Measurements from ENCODE around the gene TSPAN18.

The TSPAN18 gene

DNA sequence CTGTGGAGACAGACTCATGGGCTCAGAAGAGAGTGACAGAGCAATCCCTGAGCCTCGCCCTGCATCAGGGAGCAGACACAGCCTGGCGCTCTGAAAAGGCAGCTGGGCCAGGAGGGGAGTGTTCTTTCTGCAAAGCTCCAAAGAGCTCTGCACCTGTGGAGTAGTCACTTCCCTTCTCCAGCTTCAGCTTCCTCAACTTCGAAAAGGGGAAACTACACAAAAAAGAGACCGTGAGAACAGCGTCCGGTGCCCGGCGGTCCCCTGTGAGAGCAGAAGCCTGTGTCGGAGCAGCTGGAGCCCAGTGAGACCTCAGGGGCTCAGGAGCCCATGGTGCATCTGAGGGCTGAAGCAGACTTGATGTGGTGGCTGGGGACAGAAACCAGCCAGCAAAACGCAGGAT, 188.9 kb downstream of the TSPAN18 start:
- DNase-seq (ENCODE audit: low spot score), result no peak

DNA sequence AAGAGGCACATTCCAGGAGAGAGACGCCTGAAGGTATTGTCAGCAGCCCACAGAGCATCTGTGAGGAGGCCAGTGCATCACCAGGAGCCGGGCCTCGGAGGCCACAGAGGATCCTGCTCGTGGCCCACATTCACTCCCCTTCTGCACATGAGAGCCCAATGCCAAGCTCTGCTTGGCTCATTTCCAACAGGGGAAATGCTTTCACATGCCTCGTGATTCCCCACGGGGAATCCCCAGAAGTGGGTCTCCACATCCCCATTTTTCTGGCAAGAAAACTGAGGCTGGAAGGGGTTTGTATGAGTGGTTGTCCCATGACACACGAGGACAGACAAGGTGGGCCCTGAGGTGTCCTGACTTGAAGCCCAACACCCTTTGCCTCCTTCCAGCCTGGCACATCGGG, 189.6 kb downstream of the TSPAN18 start:
- DNase-seq (ENCODE audit: low spot score), result no peak

DNA sequence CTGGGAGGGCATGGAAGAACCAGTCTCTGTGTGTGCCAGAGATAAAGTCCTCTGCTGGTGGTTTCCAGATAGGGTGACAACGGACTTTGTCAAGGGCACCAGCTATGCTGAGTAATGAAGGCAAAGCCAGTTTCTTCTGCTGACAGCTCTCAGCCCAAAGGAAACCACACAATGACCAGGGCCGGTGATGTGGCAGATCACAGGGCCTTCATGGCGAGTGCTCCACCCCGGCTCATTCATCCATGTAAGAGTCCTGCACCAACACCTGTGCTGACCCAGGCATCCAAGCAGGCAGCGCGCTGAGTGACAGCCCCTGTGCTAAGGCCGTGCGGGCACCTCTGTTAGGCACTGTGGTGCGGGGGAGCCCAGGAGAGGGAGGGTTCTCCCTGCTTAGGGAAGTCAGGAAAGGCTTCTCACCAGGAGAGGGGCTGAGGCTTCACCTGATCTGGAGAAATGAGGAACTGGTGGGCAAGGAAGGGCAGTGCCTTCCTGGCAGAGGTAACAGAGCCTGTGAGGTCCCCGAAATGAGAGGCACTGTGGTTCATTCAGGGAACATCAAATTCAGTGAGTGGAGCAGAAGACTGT, 190.1 kb downstream of the TSPAN18 start:
- no peak for DNase-seq (ENCODE audit: low spot score)

DNA sequence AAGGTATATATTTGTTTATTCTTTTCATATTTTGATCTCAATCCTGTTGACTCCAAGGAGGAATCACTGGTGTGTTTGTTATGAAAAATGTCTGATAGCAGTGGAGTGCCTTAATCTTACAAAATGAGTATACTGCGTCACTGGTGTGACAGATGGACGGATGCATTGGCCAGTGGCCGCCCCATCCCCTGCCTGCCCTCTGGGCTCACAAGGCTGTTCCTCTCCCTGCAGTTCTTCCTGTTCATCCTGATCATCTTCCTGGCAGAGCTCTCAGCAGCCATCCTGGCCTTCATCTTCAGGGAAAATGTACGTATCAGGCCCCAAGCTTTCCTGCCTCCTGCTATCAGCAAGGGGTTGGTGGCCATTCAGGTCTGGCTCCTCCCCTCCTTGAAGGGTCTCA, 191.0 kb downstream of the TSPAN18 start:
- no peak for DNase-seq (ENCODE audit: low spot score)

DNA sequence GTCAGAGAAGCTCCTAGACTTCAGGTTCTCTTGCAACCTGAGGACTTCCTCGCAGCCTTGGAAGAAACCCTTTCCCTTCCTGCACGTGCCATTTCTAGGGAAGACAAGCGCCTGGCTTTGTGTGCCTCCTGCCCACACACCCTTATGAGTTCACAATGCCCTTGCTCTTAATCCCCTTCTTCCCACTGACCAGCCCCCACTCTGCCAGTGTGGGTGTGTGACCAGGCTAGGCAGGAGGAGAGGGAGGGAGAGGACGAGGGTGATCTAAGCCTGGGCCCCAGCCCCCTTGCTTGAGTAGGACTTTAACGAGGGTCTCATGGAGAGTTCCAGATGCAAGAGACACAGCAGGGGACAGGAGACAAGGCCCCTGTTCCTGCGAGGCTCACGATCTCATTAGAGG, 193.7 kb downstream of the TSPAN18 start:
- DNase-seq (ENCODE audit: low spot score), result no peak

DNA sequence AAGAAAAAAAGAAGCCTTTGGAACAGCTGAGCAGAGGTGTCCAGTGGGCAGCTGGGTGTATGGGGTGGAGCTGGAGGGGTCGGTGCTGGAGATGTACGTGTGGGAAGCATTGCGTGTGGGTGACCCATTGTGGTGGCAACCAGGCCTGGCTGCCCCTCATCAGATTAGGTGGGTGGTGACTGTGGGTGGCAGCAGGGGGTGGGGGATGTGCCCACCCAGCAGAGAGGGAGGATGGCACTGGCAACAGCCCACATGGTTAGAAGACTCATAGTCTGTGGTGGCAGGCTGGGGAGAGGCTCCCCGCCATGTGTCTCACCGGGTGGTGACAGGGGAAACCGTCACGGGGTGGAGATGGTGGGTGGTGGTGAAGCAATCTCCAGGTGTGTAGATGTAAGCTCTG, 196.4 kb downstream of the TSPAN18 start:
- DNase-seq (ENCODE audit: low spot score), result no peak

DNA sequence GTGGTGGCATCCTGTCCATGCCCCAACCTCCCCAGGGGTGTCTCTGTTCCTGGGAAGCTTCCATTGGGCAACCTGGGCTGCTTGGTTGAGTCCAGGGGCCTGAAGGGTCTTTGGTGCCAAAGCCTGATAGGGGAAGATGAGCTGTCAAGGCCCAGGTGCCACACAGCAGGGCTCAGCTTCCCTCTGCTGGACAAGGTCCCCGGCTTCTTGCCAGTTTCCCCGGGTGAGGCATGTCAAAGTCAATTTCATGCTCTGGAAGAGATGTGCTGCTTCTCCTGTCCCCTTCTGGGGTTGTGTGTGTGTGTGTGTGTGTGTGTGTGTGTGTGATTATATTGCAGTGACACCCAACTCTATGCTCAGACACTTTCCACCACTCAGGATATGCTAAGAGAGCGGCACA, 197.0 kb downstream of the TSPAN18 start:
- no peak for DNase-seq (ENCODE audit: low spot score)

DNA sequence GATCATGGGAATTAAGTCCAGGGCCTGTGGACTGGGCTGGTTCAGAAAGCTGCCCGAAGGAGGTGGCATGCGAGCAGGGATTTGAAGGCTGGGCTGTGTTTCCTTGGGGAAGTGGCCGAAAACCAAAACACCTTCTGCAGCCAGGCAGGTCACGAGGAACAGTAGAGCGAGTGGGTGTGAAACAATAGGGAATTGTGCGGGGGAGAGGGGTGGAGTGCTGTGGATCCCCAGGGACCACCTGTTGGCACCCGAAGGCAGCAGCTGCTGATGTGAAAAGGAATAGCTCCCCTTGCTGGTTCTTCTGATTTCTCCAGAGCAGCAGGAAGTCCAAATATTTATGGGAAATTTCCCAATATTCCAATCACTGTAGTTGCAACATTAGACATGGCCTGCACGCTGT, 199.3 kb downstream of the TSPAN18 start:
- DNase-seq (ENCODE audit: low spot score), result no peak

DNA sequence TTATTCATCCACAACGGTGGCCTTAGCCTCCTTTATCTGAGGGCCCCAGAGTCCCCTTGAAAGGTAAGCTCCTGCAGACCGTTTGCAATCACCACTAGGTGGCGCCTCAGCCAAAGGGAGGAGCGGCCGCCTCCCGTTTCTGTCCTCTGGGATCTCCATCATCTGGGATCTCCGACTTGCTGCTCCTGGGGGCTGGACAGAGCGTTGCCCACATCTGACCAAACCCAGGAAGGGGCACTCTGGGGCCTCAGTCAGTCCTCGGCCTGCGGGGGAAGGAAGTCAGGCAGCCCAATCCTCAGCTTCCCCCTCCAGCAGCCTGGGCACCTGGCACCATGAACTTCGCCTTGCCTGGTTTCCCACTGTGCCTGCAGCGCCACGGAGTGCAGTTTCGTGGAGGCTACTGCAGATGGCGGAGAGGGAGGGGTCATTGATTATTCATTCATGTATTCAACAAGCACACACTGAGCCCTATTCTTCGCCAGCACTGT, 200.5 kb downstream of the TSPAN18 start:
- peak; percentile 78 for DNase-seq (ENCODE audit: low spot score)

DNA sequence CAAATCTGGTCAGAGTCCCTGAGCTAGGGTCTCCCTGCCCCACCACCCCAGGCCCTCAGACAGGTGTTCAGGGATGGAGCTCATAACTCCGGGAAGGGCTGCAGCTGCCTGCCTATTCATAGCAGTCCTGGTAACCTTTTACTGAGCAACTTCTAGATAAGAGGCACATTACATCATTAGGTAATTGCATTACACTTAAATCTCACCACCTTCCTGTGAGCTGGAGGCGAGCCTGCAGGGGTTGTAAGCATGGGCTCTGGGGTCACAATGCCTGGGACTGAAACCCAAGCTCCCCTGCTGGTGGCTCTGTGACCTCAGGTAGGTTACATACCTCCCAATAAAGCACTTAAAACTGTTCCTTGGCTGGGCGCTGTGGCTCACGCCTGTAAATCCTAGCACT, 201.4 kb downstream of the TSPAN18 start:
- peak; percentile 52 for DNase-seq (ENCODE audit: low spot score)

DNA sequence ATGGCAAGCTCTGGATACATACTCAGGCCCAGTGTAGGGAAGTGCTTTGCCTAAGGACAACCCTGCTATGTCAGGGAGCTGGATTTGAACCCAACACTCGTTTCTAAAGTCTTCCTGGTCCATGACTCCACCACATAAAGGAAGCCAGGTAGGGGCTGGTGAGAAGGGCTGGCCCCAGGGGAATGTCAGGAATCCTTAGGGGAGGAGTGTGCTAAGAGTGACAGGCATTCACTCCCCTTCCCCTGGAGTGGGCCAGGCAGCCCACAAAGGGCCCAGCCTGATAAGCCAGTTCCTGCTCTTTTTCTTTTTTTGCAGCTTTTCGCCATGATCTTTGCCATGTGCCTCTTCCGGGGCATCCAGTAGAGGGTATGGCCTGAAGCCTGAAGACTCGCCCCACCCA, 202.1 kb downstream of the TSPAN18 start:
- DNase-seq (ENCODE audit: low spot score), result no peak

DNA sequence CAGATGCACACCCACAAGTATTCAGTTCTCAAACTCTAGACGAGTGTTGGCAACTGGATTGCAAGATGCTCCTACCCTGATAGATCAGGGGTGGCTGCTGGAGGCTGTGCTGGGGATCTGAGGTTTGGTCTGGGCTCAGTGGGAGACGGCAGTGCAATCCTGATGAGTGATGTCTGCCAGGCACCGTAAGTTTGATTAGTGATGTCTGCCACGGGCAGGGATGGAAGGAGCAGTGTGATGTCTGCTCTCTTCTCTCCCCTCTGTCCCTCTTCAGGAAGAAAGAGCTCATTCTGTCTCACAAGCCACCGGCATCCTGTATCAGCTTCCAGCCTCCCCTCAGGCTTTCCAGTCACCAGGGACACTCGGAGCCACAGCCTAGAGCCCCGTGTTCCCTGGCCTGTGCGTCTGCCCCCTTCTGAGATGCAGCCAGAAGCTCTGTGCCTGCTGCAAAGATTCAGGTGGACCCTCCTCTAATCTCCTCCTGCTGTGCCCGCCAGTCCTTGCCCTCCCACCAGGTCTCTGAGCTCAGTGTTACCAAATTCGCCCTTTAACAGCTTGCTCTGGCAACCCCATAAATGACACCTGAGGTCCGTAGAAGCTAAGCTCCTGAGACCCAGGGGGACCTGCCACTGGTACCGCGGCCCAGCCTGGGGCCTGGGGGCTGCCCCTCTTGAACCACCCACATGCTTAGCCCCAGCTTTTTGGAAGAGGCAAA, 204.0 kb downstream of the TSPAN18 start:
- no peak for DNase-seq (ENCODE audit: low spot score)

DNA sequence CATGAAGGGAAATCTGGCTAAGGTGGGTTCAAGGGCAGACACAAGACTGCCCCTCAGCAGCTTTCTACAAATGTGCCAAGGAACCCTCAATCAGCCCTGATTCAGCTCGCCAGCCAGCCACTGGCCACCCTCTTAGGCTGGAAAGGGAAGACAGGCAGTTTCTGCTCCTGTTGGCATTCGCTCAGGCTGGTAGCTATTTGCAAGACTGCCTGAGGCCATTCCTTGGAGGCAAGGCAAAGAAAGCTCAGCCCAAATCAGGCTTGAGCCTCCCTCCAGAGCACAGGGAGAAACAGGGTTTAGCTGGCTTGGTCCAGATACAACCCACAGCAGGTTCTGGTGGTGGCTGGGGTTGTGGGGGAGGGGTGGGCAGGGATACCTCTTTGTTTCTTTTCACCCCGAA, 204.7 kb downstream of the TSPAN18 start:
- DNase-seq (ENCODE audit: low spot score), result no peak

DNA sequence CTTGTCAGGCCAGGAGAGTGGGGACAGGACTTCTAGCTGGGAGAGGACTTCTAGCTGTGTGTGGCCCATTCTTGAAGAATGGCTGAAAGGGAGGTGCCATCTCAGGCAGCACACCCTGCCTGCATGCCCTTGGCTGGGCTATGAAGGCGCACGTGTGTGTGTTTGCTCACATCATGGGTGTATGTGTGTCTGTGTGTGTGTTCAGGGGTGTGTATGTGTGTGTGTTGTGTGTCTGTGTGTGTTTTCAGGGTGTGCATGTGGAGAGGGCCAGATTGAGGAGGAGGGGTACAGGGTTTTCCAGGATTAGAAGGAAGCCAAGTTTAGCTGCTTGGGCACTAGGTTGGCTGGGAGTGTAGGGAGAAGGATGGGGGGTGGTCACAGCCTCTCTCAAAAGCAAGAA, 207.3 kb downstream of the TSPAN18 start:
- DNase-seq (ENCODE audit: low spot score), result no peak

DNA sequence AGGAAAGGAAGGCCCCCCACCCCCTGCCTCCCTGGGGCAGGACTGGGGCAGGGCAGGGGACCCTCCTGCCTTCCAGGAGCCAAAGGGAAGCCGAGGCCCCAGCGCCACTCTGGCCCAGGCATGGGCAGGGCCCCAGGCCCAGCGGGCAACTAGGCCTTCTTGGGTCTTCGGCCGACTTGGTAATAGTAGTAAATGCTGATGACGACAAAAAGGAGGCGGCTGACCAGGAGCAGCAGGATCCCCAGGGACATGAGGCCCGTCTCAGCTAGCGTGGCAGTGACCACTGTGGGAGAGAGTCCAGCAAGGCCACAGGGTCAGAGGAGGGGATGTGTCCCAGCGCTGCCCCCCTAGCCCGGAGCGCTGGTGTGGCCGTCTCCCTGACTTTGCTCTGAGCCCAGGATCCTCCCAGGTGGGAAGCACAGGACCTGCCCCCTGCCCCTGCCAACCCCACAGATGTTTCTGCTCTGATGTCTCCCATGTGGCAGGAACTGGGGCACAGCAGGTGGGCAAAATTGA, 208.0 kb downstream of the TSPAN18 start:
- no peak for DNase-seq (ENCODE audit: low spot score)

DNA sequence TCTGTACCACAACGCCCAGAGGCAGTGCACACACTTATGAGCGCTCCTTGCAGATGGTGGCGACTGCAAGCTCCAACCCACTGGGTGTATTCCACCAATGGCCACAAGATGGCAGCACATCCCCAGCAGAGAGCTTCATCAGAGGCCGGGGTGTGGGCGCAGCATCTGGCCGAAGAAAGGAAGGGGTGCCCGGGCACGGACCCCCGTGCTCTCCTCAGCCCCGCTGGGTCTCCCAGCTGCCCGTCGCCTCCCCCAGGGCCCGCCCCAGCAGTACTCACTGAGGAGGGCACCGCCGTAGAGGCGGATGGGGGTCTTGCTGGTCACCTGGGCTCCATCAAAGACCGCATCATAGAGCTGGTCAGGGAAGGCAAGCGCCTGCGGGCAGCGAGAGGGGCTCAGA, 209.8 kb downstream of the TSPAN18 start:
- peak; percentile 76 for DNase-seq (ENCODE audit: low spot score)

DNA sequence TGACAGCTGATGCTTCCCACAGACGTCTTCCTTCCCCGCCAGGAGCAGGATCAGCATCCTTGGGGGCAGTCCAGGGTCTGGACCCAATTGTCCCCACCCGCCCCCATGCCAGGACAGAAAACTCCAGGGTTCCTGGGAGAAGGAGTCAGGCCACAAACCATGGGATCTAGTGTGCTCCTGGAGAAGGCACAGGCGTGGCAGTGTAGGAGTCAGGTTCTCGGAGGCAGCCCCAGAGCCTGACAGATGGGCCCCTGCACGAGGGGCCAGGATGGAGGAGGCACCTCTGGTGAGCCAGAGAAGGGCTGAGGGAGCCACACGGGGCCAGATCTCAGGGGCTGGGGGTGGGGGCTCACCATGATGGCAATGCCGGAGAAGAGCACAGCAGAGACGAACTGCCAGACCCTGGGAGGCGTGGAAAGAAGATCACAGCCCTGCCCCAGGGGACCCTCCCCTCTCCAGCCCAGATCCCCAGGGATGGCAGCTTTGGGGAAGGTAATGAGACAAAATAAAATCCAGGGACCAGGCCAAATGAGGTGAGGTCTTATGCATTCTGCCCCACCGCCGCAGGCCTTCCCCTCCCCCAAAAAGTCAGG, 210.3 kb downstream of the TSPAN18 start:
- DNase-seq (ENCODE audit: low spot score), result no peak

DNA sequence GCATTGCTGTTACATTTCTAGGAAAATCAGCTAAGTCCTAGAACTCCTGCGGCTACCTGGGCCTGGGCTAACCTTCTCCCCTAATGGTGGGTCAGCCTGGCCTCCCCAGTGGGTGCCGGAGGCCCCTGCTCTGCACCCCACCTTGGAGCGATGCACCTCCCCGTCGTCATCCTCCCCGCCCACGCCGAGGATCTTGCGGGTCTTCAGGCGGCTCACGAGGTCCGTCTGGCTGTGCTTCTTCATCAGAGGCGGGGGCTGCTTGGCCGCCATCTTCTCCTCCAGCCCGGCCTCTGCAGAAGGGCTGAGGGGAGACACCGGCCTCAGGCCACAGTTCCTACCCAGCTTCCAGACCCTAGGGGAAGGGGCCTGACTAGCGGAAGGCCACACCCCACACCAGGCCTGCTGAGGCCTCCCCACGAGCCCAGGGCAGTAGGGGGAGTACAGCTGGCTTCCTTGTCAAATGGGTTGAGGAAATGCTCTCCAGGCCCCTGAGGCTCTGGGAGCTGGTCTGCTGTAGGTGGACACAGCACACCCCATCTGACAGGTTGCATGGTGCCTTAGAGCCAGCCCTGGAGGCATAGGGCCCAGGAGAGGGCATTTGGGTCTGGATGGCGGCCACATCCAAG, 211.4 kb downstream of the TSPAN18 start:
- peak; percentile 69 for DNase-seq (ENCODE audit: low spot score)

DNA sequence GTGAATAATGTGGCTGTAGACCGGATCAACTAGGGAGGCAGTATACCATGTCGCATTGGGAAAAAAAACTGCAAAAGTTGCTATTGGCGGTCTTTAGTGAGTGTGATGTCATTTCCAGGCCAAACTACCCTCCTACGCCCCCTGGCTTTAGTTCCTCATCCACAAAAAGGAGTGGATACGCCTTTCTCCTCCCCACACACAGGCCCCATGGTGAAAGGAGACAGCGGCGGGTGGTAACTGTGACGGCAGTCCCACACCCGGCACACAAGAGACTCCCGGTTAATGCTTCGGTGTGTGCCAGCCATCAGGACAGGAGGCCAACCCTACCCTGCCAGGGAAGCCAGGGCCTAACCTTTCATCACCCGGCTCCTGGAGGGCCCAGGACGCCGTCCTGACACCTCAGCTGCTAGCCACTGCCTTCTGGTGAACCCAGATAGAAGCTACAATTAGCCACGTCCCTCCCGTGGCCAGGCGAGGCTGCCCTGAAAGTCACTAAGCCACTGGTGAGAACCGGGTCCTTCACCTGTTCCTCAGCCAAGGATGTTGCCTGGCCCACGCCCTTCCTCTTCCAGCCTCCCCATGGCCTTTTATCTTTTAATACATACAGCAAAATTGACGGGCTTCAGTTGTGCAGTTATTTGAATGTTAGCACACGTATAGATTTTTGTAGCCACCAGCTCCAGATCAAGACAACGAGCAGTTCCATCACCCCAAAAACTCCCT, 213.1 kb downstream of the TSPAN18 start:
- no peak for DNase-seq (ENCODE audit: low spot score)

DNA sequence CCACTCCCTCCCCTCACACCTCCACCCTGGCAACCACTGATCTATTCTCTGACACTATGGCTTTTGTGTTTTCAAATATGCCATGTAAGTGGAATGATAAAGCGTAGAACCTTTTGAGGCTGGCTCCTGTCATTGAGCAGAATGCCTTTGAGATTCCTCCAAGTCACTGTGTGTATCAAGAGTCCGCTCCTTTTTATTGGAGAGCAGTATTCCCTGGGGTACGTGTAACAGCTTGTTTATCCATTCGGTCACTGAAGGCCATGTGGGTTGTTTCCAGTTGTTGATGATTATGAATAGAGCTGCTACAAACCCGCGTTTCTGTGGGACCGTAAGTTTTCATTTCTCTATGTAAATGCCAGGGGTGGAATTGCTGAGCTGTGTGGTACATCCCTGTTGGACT, 213.6 kb downstream of the TSPAN18 start:
- no peak for DNase-seq (ENCODE audit: low spot score)

DNA sequence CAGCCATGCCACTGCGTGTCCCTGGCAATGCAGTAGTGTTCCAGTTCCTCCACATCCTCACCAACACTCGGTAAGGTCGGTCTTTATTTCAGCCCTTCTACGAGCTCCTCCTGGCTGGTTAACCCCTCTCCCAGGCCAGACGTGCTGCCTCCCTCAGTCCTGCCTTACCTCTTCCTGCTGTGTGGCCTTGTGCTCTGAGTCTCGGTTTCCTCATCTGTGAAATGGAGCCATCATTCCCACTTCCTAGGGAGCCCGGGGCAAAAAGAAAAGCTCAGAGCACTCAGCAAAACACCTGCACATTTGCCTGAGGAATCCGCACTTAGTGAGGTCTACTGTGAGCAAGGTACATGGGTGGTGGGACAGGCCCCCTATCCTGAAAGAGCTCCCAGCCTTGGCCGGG, 214.1 kb downstream of the TSPAN18 start:
- DNase-seq (ENCODE audit: low spot score), result no peak

All from SK-N-DZ (cell line).